NCI-H2227 treated with DMSO at 0.1 percent for 48 hours (cell line): ENCODE data around the gene FMNL2.

Source experiments
- DNase-seq: peaks from one replicate; lab custom pipeline; 2025; lab: John Stamatoyannopoulos, UW

Gene FMNL2

GRCh38 chr2:152339556-152340286 is 4.7 kb downstream of the FMNL2 start:
- DNase-seq: no peak

- DNase-seq: no peak
Observed at GRCh38 chr2:152342259-152343046, 7.5 kb downstream of the FMNL2 start.

- DNase-seq: no peak
Observed at GRCh38 chr2:152343426-152343825, 8.5 kb downstream of the FMNL2 start.

GRCh38 chr2:152344579-152345195 is 9.7 kb downstream of the FMNL2 start:
- no peak for DNase-seq

GRCh38 chr2:152347076-152347475 is 12.1 kb downstream of the FMNL2 start:
- no peak for DNase-seq

GRCh38 chr2:152348388-152348787 is 13.4 kb downstream of the FMNL2 start:
- no peak for DNase-seq

GRCh38 chr2:152349416-152349815 is 14.4 kb downstream of the FMNL2 start:
- no peak for DNase-seq

- no peak for DNase-seq
Observed at GRCh38 chr2:152350155-152350679, 15.2 kb downstream of the FMNL2 start.

GRCh38 chr2:152352616-152353015 is 17.6 kb downstream of the FMNL2 start:
- DNase-seq: no peak

GRCh38 chr2:152353364-152353763 is 18.4 kb downstream of the FMNL2 start:
- DNase-seq: no peak

GRCh38 chr2:152354069-152354755 is 19.2 kb downstream of the FMNL2 start:
- DNase-seq: no peak

GRCh38 chr2:152354909-152355308 is 19.9 kb downstream of the FMNL2 start:
- no peak for DNase-seq

- DNase-seq: no peak
Observed at GRCh38 chr2:152355409-152355831, 20.4 kb downstream of the FMNL2 start.

GRCh38 chr2:152359573-152360363 is 24.8 kb downstream of the FMNL2 start:
- no peak for DNase-seq

GRCh38 chr2:152363936-152364335 is 29.0 kb downstream of the FMNL2 start:
- DNase-seq: no peak

- DNase-seq: no peak
Observed at GRCh38 chr2:152367547-152368390, 32.8 kb downstream of the FMNL2 start.

- no peak for DNase-seq
Observed at GRCh38 chr2:152369176-152369860, 34.3 kb downstream of the FMNL2 start.

- DNase-seq: no peak
Observed at GRCh38 chr2:152370783-152371182, 35.8 kb downstream of the FMNL2 start.

GRCh38 chr2:152372438-152372984 is 37.5 kb downstream of the FMNL2 start:
- DNase-seq: no peak
